Gastroesophageal sphincter (tissue), 3 donors: Measurements from ENCODE around the gene HYAL2.

ENCODE experiments used
- POLR2A ChIP-seq, 2 donors: fragments of 450-650 bp; IDR thresholded peaks; one replicate each; pipeline ENCODE4 v1.6.1; 2017; ENCODE audit warnings: antibody characterized with exemption in 2 of 2, mild to moderate bottlenecking in 2 of 2, moderate library complexity in 1 of 2
- TF ChIP-seq, protein P1 (sequence below), 4 experiments: fragments of 200-600 bp in 2 of 4; fragments of 450-650 bp in 2 of 4; sonication (generic) in 1 of 4; IDR thresholded peaks; one replicate each; pipeline ENCODE4 v1.5.1; 2017 to 2019; ENCODE audit warnings: antibody characterized with exemption in 4 of 4, mild to moderate bottlenecking in 2 of 4, moderate library complexity in 2 of 4

DNA sequence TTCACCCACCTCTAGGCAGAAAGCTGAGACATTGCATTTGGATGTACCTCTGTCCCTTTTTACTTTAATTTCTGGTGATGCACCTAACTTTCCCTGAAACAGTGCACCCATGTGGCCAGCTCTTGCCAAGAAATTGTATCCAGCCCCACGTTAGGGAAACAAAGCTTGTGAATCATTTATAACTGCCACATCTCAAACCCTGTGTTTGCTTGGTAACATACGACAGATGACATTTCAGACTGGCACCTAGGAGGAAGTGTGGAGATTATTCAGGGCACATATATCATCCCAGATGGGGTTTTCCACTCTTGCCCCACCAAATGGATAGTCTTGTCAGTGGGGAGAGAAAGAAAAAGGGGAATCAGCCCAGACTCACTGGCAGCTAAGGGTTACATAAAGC, 30.2 kb upstream of the HYAL2 start:
- TF ChIP-seq, protein P1, sequence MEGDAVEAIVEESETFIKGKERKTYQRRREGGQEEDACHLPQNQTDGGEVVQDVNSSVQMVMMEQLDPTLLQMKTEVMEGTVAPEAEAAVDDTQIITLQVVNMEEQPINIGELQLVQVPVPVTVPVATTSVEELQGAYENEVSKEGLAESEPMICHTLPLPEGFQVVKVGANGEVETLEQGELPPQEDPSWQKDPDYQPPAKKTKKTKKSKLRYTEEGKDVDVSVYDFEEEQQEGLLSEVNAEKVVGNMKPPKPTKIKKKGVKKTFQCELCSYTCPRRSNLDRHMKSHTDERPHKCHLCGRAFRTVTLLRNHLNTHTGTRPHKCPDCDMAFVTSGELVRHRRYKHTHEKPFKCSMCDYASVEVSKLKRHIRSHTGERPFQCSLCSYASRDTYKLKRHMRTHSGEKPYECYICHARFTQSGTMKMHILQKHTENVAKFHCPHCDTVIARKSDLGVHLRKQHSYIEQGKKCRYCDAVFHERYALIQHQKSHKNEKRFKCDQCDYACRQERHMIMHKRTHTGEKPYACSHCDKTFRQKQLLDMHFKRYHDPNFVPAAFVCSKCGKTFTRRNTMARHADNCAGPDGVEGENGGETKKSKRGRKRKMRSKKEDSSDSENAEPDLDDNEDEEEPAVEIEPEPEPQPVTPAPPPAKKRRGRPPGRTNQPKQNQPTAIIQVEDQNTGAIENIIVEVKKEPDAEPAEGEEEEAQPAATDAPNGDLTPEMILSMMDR (IDR thresholded peaks at IDR 0.05), result no peak
- no peak for TF ChIP-seq POLR2A (IDR thresholded peaks at IDR 0.05)
